ENCODE measurements around the gene MGAT5.

DNA sequence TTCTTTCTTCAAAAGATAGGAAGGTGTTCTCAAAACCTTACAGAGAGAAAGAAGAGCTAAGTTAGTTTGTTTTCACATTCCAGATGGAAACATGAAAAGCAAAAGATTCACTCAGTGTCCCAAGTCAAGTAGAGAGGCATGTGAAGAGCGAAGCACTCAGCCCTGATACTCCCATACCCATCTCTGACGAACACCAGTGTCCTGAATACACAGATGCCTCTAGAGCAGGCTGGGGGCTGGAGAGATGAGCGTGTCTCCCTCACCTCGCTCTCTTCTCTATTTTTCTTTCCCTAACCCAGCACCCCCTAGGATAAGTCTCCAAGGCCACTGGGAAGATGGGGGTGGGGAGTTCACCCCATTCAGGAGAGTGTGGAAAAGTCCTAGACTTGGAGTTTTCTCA, 237.2 kb downstream of the MGAT5 start:
- TF ChIP-seq, protein P1, sequence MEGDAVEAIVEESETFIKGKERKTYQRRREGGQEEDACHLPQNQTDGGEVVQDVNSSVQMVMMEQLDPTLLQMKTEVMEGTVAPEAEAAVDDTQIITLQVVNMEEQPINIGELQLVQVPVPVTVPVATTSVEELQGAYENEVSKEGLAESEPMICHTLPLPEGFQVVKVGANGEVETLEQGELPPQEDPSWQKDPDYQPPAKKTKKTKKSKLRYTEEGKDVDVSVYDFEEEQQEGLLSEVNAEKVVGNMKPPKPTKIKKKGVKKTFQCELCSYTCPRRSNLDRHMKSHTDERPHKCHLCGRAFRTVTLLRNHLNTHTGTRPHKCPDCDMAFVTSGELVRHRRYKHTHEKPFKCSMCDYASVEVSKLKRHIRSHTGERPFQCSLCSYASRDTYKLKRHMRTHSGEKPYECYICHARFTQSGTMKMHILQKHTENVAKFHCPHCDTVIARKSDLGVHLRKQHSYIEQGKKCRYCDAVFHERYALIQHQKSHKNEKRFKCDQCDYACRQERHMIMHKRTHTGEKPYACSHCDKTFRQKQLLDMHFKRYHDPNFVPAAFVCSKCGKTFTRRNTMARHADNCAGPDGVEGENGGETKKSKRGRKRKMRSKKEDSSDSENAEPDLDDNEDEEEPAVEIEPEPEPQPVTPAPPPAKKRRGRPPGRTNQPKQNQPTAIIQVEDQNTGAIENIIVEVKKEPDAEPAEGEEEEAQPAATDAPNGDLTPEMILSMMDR (conservative IDR thresholded peaks at IDR 0.05; ENCODE audit: low read length): no peak
- TF ChIP-seq EZH2phosphoT487 (IDR thresholded peaks at IDR 0.05; ENCODE audit: borderline replicate concordance, low read depth, low read length): no peak
